Colonic mucosa (tissue), 4 donors: ENCODE data around the gene PFKP. TPM values are rescaled to one million over a fixed set of nuclear protein-coding genes. Genes with fewer than 3 reads are reported as not detected.
A peak's percentile ranks its signal among the peaks of the same experiment; 100 is the strongest.

Experiments used
- DNase-seq: peaks from one replicate; pipeline ENCODE4 v3.0.0-alpha.2; 2020
- H3K27ac ChIP-seq: fragments of 200-600 bp; one replicate; pipeline ENCODE4 v1.8.0; 2021
- H3K27me3 ChIP-seq: fragments of 200-600 bp; one replicate; pipeline ENCODE4 v1.8.0; 2021
- H3K36me3 ChIP-seq: fragments of 200-600 bp; one replicate; pipeline ENCODE4 v1.8.0; 2021
- H3K4me1 ChIP-seq: fragments of 200-600 bp; one replicate; pipeline ENCODE4 v1.8.0; 2021; ENCODE audit warnings: mild to moderate bottlenecking
- H3K4me3 ChIP-seq: fragments of 200-600 bp; one replicate; pipeline ENCODE4 v1.8.0; 2021
- H3K9ac ChIP-seq, 2 donors: one replicate each; pipeline ENCODE4 v1.7.0; 2013; ENCODE audit warnings: control low read depth in 2 of 2, low read depth in 2 of 2, low read length in 2 of 2
- H3K9me3 ChIP-seq: fragments of 200-600 bp; one replicate; pipeline ENCODE4 v1.8.0; 2021
- intact Hi-C: fragments of 100-400 bp; cut with DNase I; formaldehyde crosslinking; loops from one replicate; pipeline ENCODE4 v1.14.1; 2022
- total RNA-seq, 2 donors: library from RNA; stranded (reverse); fragmentation: NEBNext Ultra II Directional in 1 of 2; extraction: Animal tissue kit (Norgen Biotek cat#: 25700) in 1 of 2; gene quantifications; one replicate each; pipeline ENCODE4 v1.2.1, GENCODE V29; 2021
- TF ChIP-seq, protein P1 (sequence below): fragments of 200-600 bp; IDR thresholded peaks from one replicate; pipeline ENCODE4 v1.8.0; 2022; ENCODE audit warnings: antibody characterized with exemption, mild to moderate bottlenecking
- donor health status: healthy.
- donor health status: DM: no; HTN: no; CAD: no.
- donor health status: DM: no; HTN: no; CAD: no.

PFKP gene
- total RNA-seq, 2 donors from 2014 or later: 134 to 209 TPM

DNA sequence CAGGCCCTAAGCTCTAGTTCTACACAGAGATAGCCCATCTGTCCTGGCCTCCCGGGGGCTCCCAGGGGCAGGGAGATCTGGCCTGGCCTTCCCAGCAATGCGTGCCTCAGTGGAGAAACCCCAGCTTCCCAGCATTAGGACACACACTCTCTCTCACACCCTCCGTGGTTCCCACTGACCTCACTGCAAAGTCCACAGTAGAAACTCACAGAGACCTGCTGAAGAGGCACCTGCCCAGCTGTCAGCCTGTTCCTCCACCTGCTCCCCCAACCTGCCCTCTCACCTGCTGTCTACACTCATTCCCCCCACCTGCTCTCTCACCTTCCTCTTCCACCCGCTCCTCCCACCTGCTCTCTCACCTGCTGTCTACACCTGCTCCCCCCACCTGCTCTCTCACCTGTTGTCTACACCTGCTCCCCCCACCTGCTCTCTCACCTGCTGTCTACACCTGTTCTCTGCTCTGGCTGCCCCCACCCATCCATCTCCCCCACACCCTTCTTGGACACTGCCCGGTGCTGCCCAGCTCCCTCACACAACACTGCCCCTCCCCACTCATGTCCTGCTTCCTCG lies 21.1 kb upstream of the PFKP start:
- intact Hi-C loops: no loop called here
- TF ChIP-seq, protein P1, sequence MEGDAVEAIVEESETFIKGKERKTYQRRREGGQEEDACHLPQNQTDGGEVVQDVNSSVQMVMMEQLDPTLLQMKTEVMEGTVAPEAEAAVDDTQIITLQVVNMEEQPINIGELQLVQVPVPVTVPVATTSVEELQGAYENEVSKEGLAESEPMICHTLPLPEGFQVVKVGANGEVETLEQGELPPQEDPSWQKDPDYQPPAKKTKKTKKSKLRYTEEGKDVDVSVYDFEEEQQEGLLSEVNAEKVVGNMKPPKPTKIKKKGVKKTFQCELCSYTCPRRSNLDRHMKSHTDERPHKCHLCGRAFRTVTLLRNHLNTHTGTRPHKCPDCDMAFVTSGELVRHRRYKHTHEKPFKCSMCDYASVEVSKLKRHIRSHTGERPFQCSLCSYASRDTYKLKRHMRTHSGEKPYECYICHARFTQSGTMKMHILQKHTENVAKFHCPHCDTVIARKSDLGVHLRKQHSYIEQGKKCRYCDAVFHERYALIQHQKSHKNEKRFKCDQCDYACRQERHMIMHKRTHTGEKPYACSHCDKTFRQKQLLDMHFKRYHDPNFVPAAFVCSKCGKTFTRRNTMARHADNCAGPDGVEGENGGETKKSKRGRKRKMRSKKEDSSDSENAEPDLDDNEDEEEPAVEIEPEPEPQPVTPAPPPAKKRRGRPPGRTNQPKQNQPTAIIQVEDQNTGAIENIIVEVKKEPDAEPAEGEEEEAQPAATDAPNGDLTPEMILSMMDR: no peak
- no peak overlapping the region for H3K4me3 ChIP-seq
- DNase-seq: no peak
- H3K4me1 ChIP-seq: no peaks in the 10 kb centered on the region
- peak overlapping the region in 1 of 2 donors; percentile 14 for H3K9ac ChIP-seq
- no peaks in the 10 kb centered on the region for H3K27me3 ChIP-seq
- peak overlapping the region; percentile 37 for H3K27ac ChIP-seq
- no peaks in the 10 kb centered on the region for H3K36me3 ChIP-seq
- H3K9me3 ChIP-seq: no peaks in the 10 kb centered on the region

DNA sequence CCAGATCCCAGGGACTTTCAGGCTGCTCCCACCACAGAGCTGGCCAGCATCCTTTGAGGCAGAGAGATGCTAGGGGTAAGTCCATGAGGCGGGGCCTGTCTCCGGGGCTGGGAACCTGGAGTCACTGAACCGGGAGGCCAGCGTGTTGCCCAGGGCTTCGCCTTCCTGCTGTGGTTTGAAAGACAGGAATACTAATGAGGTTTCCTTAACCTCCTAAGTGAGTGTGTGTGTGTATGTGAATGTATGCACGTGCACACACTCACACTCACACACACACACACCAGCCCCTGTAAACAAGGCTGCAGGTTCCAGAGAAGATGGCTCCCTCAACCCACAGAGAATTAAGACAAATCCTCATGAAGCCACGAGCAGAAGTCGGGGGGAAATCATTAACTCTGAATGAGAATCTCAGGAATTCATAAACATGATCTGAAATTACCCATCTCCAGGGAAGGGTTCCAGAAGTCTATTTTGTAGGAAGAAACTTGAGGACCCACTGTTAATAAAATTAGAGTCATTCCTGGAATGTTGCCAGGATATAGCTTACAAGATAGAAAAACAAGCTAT lies 20.3 kb upstream of the PFKP start:
- H3K36me3 ChIP-seq: no peaks in the 10 kb centered on the region
- H3K4me1 ChIP-seq: no peaks in the 10 kb centered on the region
- H3K27ac ChIP-seq: no peak overlapping the region
- TF ChIP-seq, protein P1: no peak
- H3K4me3 ChIP-seq: no peak overlapping the region
- intact Hi-C loops: no loop called here
- no peaks in the 10 kb centered on the region for H3K27me3 ChIP-seq
- no peak overlapping the region for H3K9ac ChIP-seq
- no peak for DNase-seq
- no peaks in the 10 kb centered on the region for H3K9me3 ChIP-seq

DNA sequence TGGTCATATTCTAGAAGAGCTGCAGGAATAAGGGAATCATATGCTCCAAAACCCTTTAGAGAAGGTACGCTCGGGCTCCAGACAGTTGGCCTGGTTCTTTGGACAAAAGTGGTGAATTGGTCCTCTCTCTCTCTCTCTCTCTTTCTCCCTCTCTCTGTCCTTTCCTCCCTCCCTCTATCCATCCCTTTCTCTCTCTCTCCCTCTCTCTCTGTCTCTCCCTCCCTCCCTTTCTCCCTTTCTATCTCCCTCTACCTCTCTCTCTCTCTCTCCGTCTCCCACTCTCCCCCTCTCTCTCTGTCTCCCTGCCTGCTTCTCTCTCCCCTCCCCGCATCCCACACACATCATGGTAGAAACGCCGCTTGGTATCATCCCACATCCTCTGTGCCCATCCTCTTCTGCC lies 19.8 kb upstream of the PFKP start:
- no peak overlapping the region for H3K9ac ChIP-seq
- H3K36me3 ChIP-seq: no peaks in the 10 kb centered on the region
- H3K27me3 ChIP-seq: no peaks in the 10 kb centered on the region
- H3K4me3 ChIP-seq: no peak overlapping the region
- no peak overlapping the region for H3K27ac ChIP-seq
- intact Hi-C loops: no loop called here
- TF ChIP-seq, protein P1: no peak
- H3K4me1 ChIP-seq: no peaks in the 10 kb centered on the region
- no peaks in the 10 kb centered on the region for H3K9me3 ChIP-seq
- DNase-seq: no peak

DNA sequence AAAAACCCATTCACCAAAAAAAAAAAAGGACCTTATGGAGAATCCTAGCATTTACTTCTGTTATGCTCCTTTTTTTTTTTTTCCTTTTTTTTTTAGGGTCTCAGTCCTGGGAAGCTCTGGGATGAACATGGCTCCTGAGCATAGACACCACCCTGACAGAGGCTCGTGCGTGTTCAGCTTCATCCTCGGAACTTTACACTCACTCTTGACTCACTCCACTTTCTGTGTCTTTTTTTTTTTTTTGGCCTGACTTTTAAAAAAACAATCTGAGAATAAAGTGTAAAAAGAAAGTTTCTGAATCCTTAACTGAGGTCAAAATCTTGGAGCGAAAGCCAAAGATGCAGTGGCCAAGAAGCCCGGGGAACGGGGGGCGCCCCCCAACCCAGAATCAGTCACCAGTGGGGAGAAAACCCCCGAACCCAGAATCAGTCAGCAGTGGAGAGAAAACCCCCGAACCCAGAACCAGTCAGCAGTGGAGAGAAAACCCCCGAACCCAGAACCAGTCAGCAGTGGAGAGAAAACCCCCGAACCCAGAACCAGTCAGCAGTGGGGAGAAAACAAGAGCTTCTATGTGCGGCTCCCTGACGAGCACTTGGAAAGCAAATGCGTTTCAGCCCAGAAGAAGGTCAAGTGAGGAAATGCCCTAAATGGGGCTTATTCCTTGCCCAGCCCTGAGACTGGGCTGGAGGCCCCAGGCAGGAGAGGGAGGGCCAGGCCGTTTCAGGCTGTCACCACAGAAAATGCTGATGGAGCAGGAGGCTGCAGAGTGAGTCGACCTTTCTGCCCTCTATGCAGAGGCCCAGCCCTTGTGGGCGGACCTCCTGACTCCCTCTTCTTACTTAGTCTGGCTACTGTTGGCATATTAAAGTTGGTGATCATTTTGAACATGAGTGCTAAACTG lies 19.0 kb upstream of the PFKP start:
- H3K9me3 ChIP-seq: no peaks in the 10 kb centered on the region
- H3K27ac ChIP-seq: no peak overlapping the region
- TF ChIP-seq, protein P1: no peak
- no peak overlapping the region for H3K4me3 ChIP-seq
- H3K36me3 ChIP-seq: no peaks in the 10 kb centered on the region
- H3K27me3 ChIP-seq: no peaks in the 10 kb centered on the region
- no peak for DNase-seq
- no peaks in the 10 kb centered on the region for H3K4me1 ChIP-seq
- H3K9ac ChIP-seq: no peak overlapping the region
- intact Hi-C loops: no loop called here

DNA sequence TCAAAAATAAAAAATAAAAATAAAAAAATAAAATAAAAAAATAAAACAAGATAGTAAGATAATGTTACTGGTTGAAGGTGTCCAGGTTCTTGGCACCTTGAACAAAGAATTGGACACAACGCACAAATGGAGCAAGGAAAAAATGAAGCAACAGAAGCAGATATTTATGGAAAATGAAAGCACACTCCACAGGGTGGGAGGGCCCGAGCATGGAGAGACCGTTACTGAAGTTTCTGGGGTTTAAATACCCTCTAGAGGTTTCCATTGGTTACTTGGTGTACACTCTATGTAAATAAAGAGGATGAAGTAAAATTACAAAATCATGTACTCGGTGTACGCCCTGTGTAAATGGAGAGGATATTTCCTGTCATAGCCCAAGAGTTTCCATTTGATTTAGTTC lies 15.7 kb upstream of the PFKP start:
- TF ChIP-seq, protein P1: no peak
- Histone ChIP-seq H3K9ac (no peak overlapping the region), H3K27me3 (no peaks in the 10 kb centered on the region), H3K4me1 (no peaks in the 10 kb centered on the region), H3K27ac (no peak overlapping the region), H3K4me3 (no peak overlapping the region), H3K9me3 (no peaks in the 10 kb centered on the region), H3K36me3 (no peaks in the 10 kb centered on the region)
- intact Hi-C loops: no loop called here
- DNase-seq: no peak
